C4-2B (cell line): Measurements from ENCODE around the gene WNT9B.
"Not testable (repeated sequence)": the region's sequence is repeated elsewhere in the genome, so short reads cannot be mapped to it uniquely, and the experiment has no call there.

Experiments used
- H3K27ac ChIP-seq: fragments of 450-650 bp; 2 replicates; pipeline ENCODE4 v1.5.1; 2017
- ZFX ChIP-seq: fragments of 450-650 bp; IDR thresholded peaks from 2 replicates; pipeline ENCODE4 v1.6.1; 2017
- TF ChIP-seq, protein P1 (sequence below): fragments of 450-650 bp; conservative IDR thresholded peaks from 2 replicates; pipeline ENCODE4 v1.5.1; 2017; ENCODE audit warnings: mild to moderate bottlenecking

WNT9B gene

DNA sequence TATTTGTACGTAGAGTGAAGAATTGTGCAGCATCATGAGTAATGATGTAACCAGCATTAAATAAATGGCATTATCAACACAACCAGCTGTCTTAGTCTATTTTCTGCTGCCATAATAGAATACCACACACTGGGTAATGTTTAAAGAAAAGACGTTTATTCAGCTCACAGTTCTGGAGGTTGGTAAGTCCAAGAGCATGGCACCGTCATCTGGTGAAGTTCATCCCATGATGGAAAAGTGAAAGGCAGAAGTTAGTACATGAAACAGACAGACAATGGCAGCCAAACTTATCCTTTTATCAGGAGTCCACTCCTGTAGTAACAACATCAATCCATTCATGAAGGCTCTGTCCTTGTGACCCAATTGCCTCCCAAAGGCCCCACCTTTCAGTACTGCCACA is 65.2 kb downstream of the WNT9B start:
- TF ChIP-seq, protein P1, sequence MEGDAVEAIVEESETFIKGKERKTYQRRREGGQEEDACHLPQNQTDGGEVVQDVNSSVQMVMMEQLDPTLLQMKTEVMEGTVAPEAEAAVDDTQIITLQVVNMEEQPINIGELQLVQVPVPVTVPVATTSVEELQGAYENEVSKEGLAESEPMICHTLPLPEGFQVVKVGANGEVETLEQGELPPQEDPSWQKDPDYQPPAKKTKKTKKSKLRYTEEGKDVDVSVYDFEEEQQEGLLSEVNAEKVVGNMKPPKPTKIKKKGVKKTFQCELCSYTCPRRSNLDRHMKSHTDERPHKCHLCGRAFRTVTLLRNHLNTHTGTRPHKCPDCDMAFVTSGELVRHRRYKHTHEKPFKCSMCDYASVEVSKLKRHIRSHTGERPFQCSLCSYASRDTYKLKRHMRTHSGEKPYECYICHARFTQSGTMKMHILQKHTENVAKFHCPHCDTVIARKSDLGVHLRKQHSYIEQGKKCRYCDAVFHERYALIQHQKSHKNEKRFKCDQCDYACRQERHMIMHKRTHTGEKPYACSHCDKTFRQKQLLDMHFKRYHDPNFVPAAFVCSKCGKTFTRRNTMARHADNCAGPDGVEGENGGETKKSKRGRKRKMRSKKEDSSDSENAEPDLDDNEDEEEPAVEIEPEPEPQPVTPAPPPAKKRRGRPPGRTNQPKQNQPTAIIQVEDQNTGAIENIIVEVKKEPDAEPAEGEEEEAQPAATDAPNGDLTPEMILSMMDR = no peak
- H3K27ac ChIP-seq = no peak overlapping the region

DNA sequence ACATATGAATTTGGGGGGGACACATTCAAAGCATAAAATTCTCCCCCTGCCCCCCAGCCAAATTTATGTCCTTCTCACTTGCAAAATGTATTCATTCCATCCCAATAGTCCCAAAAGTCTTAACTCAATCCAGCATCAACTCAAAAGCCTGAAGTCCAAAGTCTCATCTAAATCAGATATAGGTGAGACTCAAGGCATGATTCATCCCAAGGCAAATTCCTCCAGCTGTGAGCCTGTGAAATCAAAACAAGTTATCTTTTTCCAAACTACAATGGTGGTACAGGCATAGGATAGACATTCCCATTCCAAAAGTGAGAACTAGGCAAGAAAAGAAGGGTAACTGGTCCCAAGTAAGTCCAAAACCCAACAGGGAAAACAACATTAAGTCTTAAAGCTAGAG is 65.7 kb downstream of the WNT9B start:
- H3K27ac ChIP-seq = no peak overlapping the region
- TF ChIP-seq, protein P1 = no peak
- TF ChIP-seq ZFX = no peak

DNA sequence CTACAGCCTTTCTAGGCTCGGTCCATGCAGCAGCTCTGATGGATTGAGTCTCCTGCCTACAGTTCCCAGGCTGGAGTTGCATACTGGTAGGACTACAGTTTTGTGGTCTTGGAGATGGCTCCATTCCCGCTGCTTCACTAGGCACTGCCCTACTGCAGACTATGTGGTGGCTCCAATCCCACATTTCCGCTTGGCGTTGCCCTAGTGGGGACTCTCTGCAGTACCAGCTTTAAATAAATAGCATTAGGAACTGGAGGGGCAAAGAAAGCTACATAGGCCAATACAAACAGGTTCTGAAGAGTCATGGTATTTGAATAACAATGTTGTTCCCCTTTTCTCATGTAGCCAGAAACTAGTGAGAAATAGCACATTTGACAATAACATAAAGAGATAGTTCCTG is 66.1 kb downstream of the WNT9B start:
- no peak overlapping the region for H3K27ac ChIP-seq
- no peak for TF ChIP-seq ZFX
- TF ChIP-seq, protein P1 = no peak

DNA sequence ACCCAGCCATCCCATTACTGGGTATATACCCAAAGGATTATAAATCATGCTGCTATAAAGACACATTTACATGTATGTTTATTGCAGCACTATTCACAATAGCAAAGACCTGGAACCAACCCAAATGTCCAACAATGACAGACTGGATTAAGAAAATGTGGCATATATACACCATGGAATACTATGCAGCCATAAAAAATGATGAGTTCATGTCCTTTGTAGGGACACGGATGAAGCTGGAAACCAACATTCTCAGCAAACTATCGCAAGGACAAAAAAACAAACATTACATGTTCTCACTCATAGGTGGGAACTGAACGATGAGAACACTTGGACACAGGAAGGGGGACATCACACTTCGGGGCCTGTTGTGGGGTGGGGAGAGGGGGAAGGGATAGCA is 70.6 kb downstream of the WNT9B start:
- not testable (repeated sequence) for H3K27ac ChIP-seq

DNA sequence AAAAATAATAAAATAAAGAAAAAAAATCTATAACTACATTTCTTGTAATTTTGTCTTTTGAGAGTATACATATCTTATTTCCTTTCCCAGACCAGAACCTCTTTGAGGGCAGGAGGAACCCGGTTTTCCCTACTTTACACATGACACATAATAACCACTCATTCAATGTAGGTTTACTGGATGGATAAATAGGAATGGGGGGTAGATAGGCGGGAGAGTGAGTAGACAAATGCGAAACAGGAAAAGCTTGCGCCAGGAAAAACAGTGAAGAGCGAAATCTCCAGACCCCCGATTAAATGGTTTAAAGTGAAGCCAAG is 71.1 kb downstream of the WNT9B start:
- peak overlapping the region; percentile 85 for H3K27ac ChIP-seq
- no peak for TF ChIP-seq ZFX
- TF ChIP-seq, protein P1 = no peak

DNA sequence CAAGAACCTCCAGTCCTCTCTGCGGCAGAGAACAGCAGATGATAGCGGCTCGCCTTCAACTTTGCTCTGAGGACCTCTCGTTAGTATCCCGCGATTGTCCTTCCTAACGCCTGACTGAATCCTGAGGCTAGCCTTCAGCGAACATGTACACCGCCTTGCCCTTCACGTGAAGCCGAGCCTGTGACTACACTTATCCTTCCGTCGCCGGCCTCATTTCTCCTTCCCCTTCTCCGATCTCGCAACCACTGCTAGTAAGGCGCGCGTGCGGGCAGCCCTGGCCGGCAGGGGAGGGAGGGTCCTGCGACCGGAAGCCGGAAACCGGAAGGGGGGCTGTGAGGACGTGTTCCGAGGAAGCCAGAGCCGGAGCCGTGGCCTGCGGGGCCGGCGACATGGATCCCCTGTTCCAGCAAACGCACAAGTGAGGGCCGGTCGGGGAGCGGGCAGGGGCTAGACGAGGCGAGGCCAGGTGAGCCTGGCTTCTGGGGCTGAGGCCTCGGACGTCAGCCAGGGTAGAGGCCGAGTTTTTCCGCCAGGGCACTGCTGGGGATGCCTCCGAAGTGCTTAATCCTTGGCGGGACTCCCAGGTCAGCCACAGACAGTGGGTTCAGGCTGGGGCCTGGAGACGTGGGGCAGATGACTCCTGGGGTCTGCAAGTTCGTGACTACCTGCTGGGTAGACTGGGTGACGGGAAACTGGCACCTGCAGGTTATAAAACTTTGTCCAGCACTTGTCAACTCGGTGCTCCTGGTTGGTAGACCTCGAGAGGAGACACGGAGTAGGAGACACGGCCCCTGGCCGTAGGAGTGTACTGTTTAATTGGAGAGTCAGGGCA is 71.6 kb downstream of the WNT9B start, which contains the start of gene GOSR2:
Gene GOSR2, plus strand, starts transcription at position 357 of the 832 bp plus-strand sequence. Its CDS starts 33 bp downstream, at position 390.
- H3K27ac ChIP-seq = peak within 1 kb of the TSS; percentile 85
- peak; percentile 88 for TF ChIP-seq ZFX
- TF ChIP-seq, protein P1 = no peak

DNA sequence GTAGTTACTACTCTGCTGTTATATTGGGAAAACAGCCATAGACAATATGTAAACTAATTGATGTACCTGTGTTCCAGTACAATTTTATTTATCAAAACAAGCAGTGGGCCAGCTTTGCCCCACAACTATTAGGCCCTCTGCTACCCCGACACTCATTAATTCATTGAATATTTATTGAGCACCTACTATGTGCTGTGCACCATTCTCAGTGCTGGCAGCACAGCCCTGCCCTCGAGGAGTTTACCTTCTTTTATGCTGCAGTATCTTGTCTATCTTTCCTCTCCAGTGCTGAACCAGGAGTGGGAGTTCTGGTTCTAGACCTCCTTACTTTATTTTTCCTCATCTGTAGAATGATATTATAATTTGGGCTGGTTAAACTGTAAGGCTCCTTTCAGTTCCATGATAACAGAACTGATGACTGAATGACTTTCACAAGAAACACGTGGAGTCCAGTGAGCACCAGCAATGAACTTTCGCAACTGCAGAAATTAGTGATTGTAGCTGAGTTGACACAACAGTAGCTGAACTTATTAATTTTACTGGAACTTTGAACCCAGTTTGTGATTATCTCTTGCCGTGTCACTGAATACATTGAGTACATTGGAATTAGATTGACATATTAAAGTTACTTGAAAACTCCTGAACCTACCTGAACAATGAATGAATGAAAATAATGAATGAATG is 73.9 kb downstream of the WNT9B start:
- no peak overlapping the region for H3K27ac ChIP-seq
- TF ChIP-seq, protein P1 = no peak
- TF ChIP-seq ZFX = no peak
